HL-60 (cell line): ENCODE data around the gene PCCB.

Source experiments
- CTCF ChIP-seq: IDR thresholded peaks from one replicate; pipeline ENCODE4 v1.5.1; 2011; ENCODE audit warnings: low read length, control low read depth, inconsistent platforms; ENCODE audit not compliant: insufficient read depth
- POLR2AphosphoS5 ChIP-seq: IDR thresholded peaks from 2 replicates; pipeline ENCODE4 v1.6.1; 2012; ENCODE audit warnings: low read depth
- TF ChIP-seq, protein P1 (sequence below): IDR thresholded peaks from 2 replicates; pipeline ENCODE4 v1.6.1; 2012; ENCODE audit warnings: low read depth; ENCODE audit not compliant: insufficient replicate concordance

GRCh38 chr3:136237103-136237502 is 13.0 kb upstream of the PCCB start:
- TF ChIP-seq CTCF (no peak), POLR2AphosphoS5 (no peak)
- TF ChIP-seq, protein P1, sequence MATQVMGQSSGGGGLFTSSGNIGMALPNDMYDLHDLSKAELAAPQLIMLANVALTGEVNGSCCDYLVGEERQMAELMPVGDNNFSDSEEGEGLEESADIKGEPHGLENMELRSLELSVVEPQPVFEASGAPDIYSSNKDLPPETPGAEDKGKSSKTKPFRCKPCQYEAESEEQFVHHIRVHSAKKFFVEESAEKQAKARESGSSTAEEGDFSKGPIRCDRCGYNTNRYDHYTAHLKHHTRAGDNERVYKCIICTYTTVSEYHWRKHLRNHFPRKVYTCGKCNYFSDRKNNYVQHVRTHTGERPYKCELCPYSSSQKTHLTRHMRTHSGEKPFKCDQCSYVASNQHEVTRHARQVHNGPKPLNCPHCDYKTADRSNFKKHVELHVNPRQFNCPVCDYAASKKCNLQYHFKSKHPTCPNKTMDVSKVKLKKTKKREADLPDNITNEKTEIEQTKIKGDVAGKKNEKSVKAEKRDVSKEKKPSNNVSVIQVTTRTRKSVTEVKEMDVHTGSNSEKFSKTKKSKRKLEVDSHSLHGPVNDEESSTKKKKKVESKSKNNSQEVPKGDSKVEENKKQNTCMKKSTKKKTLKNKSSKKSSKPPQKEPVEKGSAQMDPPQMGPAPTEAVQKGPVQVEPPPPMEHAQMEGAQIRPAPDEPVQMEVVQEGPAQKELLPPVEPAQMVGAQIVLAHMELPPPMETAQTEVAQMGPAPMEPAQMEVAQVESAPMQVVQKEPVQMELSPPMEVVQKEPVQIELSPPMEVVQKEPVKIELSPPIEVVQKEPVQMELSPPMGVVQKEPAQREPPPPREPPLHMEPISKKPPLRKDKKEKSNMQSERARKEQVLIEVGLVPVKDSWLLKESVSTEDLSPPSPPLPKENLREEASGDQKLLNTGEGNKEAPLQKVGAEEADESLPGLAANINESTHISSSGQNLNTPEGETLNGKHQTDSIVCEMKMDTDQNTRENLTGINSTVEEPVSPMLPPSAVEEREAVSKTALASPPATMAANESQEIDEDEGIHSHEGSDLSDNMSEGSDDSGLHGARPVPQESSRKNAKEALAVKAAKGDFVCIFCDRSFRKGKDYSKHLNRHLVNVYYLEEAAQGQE, result no peak
